HG02885 (cell line): Measurements from ENCODE around the gene LRRFIP1.
"Not testable (repeated sequence)": the region's sequence is repeated elsewhere in the genome, so short reads cannot be mapped to it uniquely, and the experiment has no call there.

Experiments used
- ATAC-seq: cut with Tn5 transposase; IDR thresholded peaks from one replicate; pipeline ENCODE4 v1.9.1; 2021; ENCODE audit warnings: mild to moderate bottlenecking; ENCODE audit not compliant: unreplicated experiment, poor library complexity

LRRFIP1 gene

DNA sequence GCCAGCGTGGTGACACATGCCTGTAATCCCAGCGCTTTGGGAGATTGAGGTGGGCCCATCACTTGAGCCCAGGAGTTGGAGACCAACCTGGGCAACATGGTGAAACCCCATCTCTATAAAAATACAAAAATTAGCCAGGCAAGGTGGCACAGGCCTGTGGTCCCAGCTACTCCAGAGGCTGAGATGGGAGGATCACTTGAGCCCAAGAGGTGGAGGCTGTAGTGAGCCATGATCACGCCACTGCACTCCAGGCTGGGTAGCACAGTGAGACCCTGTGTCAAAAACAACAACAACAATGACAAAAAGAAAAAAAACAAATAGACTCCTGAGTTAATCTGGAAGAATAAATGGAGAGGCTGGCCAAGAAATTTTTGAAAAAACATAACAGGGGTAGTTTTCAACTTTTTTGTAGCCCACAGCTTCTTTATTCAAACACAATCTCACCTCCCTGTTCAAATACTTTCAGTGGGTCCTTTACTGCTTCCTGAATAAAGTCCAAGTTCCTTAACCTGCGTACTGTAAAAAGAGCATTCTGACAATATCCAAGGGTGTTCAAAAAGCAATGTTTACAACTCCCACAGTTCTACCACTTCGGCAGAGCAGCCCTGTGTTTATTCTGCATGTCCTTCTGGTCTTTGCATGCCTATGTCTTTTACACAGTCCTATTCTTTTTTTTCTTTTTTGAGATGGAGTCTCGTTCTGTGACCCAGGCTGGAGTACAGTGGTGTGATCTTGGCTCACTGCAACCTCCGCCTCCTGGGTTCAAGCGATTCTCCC lies 53.5 kb downstream of the LRRFIP1 start:
- ATAC-seq: no peak

- no peak for ATAC-seq
Observed at GRCh38 chr2:237682151-237682550, 54.8 kb downstream of the LRRFIP1 start.

- ATAC-seq: no peak
Observed at GRCh38 chr2:237682856-237683670, 55.7 kb downstream of the LRRFIP1 start.

GRCh38 chr2:237685408-237685807 lies 58.0 kb downstream of the LRRFIP1 start:
- ATAC-seq: no peak

DNA sequence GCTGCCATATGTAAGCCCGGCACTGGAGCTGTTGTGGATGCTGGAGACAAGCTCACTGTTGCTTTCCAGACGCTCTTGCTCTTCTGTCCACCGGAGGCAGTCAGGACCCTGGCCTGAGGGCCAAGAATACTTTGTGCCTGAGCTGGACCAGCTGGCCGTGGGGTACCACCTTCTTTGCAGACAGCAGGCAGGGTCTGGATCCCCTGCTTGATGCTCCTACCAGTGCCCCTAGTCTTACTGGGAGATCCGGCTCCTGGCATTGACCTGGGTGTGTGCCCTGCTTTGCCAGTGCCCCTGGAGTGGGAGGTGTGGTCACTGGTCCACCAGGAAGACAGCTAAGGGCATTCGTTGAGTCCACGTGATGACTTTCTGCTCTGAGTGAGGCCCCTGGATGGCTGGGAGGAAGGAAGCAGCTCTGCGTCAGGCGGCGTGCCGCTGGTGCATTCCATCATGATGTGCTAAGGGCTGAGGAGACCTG lies 59.3 kb downstream of the LRRFIP1 start:
- no peak for ATAC-seq

DNA sequence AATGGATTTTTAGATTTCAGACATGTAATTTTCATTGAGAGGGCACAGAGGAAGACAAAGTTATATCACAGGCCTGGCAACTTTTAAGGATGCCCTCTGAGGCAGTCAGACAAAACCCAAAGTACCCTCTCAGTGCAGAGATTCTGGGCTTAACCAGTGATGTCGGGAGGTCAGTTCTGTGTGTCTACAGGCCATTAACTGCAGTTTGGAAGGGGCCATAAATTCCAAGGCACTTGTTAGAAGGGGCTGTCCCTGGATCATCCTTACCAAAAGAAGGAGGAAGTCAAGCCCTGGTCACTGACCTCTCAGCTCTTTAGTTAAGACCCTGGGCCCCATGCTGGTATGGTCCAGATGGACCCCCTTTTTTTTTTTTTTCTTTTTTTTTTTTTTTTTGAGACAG lies 60.7 kb downstream of the LRRFIP1 start:
- no peak for ATAC-seq

- ATAC-seq: not testable (repeated sequence)
Observed at GRCh38 chr2:237688541-237688940, 61.2 kb downstream of the LRRFIP1 start.

- ATAC-seq: no peak
Observed at GRCh38 chr2:237689336-237690131, 62.1 kb downstream of the LRRFIP1 start.

DNA sequence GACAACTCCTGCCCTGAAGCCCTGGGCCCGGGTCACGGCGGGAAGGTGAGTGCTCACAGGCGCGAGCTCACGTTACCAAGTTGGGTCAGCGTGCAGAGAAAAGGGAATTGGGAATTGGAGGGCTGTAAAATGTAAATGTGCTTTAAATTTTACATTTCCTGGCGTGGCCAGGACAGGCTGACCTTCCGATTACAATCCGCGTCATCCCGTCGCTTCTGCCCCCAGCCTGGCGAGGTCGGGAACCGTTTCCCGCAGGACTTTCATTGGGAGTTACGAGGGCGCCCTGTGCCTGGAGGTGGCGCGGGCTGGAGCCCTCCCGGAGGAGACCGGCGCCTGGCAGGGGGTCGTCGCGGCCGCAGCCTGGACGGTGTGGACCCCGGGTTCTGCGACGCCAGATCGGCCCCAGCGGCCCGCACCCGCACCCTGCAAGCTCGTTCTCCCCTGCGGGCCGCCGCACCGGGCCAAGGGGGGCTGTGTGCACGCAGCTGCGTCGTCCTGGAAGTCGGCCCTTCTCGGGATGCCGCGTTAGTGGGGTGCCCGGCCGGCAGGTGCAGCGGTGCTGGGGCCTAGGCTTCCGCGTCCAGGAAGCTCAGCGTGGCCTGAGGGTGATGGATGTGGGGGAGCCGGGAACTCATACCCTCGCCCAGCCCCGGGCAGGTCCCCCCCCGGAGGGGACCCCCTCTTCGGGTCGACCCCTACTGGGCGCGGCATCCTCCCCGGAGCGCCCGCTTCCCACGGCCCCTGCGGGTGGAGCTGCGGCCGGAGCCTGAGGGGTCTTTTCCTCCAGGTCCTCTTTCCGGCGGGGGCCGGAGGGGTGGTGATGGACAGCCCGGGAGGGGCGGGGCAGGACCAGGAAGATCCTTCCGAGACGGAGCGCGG lies 63.9 kb downstream of the LRRFIP1 start:
- ATAC-seq: peak; percentile 54

- peak; percentile 64 for ATAC-seq
Observed at GRCh38 chr2:237691908-237692600, 64.7 kb downstream of the LRRFIP1 start.

DNA sequence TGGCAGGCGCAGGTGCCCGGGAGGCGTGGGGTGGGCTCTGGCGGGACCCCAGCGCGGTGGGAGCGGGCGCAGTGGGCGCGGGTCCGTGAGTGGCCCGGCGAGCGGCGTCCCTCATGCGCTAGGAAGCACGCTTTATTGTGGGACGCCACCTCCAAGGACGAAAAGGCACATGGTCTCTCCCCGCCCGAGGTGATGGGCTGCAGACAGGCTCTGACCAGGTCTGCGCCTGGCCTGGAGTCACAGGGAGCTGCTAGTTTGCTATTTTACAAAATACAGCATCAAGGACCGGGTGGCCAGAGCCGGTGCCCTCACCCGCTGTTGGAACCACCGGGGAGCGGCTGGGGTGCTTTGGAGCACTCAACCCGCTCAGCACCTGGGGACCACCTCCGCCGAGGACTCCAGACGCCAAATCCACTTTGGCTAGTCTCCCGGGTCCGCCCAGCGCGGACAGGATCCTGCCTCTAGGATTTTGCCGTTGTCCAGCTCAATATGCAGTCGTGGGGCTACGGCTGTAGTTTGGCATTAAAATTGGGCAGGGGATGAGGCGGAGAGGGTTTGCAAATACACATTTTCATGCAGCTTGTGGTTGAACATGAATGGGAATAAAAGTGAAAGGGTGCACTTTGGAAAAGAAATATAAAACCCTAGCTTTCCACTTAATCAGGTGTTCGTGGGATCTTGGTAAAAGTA lies 65.4 kb downstream of the LRRFIP1 start:
- ATAC-seq: peak; percentile 0

- ATAC-seq: no peak
Observed at GRCh38 chr2:237693291-237693994, 66.1 kb downstream of the LRRFIP1 start.

GRCh38 chr2:237694415-237695194 lies 67.2 kb downstream of the LRRFIP1 start:
- no peak for ATAC-seq

GRCh38 chr2:237695201-237695780 lies 67.9 kb downstream of the LRRFIP1 start:
- ATAC-seq: no peak

DNA sequence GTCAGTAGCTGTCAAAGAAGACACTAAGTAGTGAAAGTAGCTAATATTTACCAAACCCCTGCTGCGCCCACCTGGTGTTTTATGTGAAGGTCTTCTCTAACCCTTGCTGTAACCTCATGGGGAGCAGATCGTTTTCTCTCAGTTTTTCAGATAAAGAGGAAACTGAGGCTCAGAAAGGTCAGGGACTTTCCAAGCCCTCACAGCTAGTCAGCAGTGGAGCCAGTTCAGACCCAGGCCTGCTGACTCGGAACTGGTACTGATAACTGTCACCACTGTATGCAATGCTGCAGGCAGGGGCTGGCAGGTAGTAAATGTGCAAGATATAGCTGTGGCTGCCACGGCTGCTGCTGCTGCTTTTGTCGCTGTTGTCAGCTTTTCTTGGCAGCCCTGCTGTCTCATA lies 69.1 kb downstream of the LRRFIP1 start:
- peak; percentile 24 for ATAC-seq

GRCh38 chr2:237697586-237698357 lies 70.4 kb downstream of the LRRFIP1 start:
- no peak for ATAC-seq
